ENCODE data around the gene S100A16. TPM values are rescaled to one million over a fixed set of nuclear protein-coding genes. Genes with fewer than 3 reads are reported as not detected.

S100A16 gene
- polyA plus RNA-seq, 4 donors: 91.7 to 107 (median 101) TPM

- DNase-seq (ENCODE audit: low read depth in 4 of 4, low spot score in 3 of 4): no peak
These were observed 3.4 kb upstream of the S100A16 start, which contains the start of gene S100A14 for GRCh38 chr1:153616144-153616916. Gene S100A14, minus strand, starts transcription at chr1:153616325. Its CDS starts 467 bp downstream, at chr1:153615858.

- DNase-seq (ENCODE audit: low read depth in 4 of 4, low spot score in 3 of 4): no peak
These were observed 2.5 kb upstream of the S100A16 start for GRCh38 chr1:153615406-153615805.

- DNase-seq (ENCODE audit: low read depth in 4 of 4, low spot score in 3 of 4): no peak
These were observed 2.0 kb upstream of the S100A16 start for GRCh38 chr1:153614906-153615305.

- DNase-seq (ENCODE audit: low read depth in 4 of 4, low spot score in 3 of 4): no peak
These were observed 1.4 kb upstream of the S100A16 start for GRCh38 chr1:153614189-153614900.

DNA sequence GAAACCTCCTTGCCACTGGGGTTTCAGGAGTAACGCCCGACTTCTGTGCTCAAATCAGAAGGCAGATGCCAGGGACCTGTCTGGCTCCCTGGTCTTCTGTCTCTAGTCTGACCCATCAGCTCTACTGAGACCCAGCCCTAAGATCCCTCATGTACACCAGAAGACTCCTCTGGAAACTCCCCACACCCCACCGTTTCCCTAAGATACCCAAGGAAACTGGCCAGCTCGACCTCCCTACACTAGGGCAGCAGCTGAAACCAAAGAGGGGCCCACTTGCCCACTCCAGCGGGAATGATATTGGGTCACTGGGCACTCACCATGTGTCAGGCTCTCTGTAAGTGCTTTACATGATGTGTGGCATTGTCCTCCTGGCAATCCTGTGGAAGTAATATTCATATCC, 469 bp upstream of the S100A16 start:
- DNase-seq (ENCODE audit: low read depth in 4 of 4, low spot score in 3 of 4): no peak

GRCh38 chr1:153612111-153612754, 704 bp downstream of the S100A16 start:
- DNase-seq (ENCODE audit: low read depth in 4 of 4, low spot score in 3 of 4): no peak

DNA sequence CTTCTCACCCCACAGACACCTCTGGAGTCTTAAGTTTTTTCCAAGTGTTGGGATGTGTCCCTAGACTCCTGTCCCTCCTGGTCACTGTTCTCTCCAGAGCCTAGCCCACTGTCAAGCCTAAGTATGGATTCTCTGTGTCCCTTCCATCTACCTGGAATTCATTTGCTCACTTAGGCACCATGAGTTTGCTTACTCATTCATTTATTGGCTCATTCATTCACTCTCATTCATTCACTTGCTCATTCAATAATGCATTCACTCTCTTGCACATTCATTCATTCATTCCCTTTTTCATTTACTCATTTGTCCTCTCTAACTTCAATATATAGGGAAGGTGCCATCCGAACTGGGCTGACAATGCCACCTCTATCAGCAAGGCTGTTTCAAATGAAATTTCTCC, 1.6 kb downstream of the S100A16 start:
- DNase-seq (ENCODE audit: low read depth in 4 of 4, low spot score in 3 of 4): no peak

GRCh38 chr1:153610811-153611301, 2.1 kb downstream of the S100A16 start:
- no peak for DNase-seq (ENCODE audit: low read depth in 4 of 4, low spot score in 3 of 4)

GRCh38 chr1:153610334-153610733, 2.6 kb downstream of the S100A16 start:
- no peak for DNase-seq (ENCODE audit: low read depth in 4 of 4, low spot score in 3 of 4)

- no peak for DNase-seq (ENCODE audit: low read depth in 4 of 4, low spot score in 3 of 4)
These were observed 3.4 kb downstream of the S100A16 start for GRCh38 chr1:153609585-153609907.

GRCh38 chr1:153608742-153609584, 4.0 kb downstream of the S100A16 start:
- DNase-seq (ENCODE audit: low read depth in 4 of 4, low spot score in 3 of 4): no peak

- no peak for DNase-seq (ENCODE audit: low read depth in 4 of 4, low spot score in 3 of 4)
These were observed 4.8 kb downstream of the S100A16 start for GRCh38 chr1:153608089-153608682.

- no peak for DNase-seq (ENCODE audit: low read depth in 4 of 4, low spot score in 3 of 4)
These were observed 5.6 kb downstream of the S100A16 start for GRCh38 chr1:153607381-153607780.

DNA sequence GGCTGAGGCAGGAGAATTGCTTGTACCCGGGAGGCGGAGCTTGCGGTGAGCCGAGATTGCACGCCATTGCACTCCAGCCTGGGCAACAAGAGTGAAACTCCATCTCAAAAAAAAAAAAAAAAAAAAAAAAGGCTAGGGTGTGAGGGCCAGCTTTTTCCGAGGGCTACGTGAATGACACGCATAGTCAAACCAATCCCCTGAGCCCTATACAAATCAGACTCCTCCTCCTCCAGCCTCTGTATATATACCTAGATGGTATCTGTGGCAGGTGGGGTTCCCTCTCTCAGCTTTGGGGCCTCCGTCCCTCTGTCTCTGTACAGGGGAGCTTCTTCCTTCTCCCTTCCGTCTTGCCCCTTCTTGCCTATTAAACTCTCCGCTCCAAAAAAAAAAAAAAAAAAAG, 6.7 kb downstream of the S100A16 start:
- no peak for DNase-seq (ENCODE audit: low read depth in 4 of 4, low spot score in 3 of 4)

DNA sequence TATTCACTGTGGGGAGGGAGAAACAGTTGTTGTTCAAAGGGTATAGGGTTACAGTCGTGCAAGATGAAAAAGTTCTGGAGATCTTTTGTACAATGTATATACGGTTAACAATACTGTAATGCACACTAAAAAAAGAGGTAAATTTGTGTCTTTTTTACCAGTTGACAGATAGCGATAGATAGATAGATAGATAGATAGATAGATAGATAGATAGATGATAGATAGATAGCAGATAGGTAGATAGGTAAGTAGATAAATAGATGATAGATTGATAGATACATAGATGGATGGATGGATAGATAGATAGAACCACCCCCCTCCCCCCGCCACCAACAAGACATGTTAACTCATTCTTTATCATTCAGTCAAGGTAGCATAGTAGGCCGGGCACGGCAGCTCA, 10.2 kb downstream of the S100A16 start:
- DNase-seq (ENCODE audit: low read depth in 4 of 4, low spot score in 3 of 4): no peak

DNA sequence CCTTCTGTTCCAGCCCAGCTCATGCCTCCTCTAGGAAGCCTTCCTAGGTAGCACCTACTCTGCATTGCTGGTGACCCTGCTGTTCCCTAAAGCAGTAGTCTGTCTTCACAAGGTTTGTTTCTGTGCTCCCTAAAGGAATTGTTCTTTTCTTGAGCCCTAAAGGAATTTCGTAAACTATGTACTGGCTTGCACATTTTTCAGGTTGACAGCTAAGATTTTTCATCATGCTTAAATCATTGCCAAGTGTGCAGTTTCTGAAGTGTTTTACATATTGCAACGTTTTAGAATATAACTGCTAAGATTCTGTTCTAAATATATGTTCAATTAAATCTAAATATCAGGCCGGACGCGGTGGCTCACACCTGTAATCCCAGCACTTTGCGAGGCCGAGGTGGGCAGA, 13.1 kb downstream of the S100A16 start:
- no peak for DNase-seq (ENCODE audit: low read depth in 4 of 4, low spot score in 3 of 4)

DNA sequence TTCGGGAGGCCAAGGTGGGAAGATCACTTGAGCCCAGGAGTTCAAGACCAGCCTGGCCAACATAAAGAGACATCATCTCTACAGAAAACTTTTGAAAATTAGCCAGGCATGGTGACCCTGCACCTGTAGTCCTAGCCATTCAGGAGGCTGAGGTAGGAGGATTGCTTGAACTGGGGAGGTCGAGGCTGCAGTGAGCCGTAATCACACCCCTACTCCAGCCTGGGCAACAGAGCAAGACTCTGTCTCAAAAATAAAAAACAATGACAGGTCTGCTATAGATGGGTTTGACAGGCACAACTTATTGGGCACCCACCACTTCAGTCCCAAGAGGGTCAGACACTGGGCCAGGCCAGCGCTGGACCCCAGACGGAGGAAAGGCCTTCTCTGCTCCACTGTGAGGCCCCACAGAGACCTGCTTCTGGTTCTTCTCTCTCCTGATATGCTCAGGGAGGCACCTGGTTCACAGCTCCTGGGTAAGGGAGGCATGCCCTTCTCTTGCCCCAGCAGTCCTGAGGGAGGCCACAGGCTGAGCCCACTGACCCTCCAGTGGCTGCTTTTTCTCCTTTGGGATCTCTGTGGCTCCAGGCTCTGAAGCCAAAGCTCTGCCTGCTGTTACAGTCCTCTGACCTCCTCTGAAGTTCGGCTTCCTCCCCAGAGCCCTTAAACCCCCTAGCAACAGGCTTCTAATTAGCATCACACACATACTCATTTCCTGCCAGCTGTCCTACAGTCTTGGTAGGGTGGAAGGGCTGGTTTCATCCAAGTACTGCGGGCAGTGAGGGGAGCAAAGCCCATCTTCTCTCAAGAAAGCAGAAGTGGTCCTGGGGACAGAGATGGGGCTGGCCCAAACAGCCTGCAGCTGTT, 14.4 kb downstream of the S100A16 start:
- no peak for DNase-seq (ENCODE audit: low read depth in 4 of 4, low spot score in 3 of 4)

- no peak for DNase-seq (ENCODE audit: low read depth in 4 of 4, low spot score in 3 of 4)
These were observed 15.7 kb downstream of the S100A16 start for GRCh38 chr1:153597206-153597605.

- no peak for DNase-seq (ENCODE audit: low read depth in 4 of 4, low spot score in 3 of 4)
These were observed 20.2 kb downstream of the S100A16 start for GRCh38 chr1:153592748-153593147.

All from left renal pelvis (tissue), 4 donors.